Measurements from ENCODE around the gene GALNT5.

The GALNT5 gene

DNA sequence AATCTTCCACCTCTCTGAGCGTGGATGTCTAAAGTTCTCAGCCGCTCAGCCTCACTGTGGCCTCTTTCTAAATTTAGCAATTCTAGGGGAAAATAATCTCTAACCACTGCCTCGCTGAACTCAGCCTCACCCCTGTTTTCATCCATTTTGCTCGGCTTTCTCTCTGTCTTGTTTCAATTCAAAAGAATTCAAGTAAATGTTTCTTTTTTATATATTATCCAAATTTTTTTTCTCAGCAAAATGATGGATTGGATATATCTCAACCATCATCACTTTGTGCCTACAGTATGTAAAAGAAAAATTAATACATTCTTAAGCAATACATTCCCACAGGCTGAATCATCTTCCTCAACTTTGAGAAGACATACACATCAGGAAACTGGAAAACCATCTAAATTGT, 24.0 kb upstream of the GALNT5 start:
- Histone ChIP-seq H3K27ac (ENCODE audit: low read length) (no peak overlapping the region), H4K20me1 (ENCODE audit: insufficient read depth, low read length) (no peaks in the 10 kb centered on the region), H3K4me3 (ENCODE audit: low read length) (no peak overlapping the region), H3K9ac (ENCODE audit: low read length) (no peak overlapping the region), H3K79me2 (ENCODE audit: low read length) (no peaks in the 10 kb centered on the region), H3K4me1 (ENCODE audit: low read length) (peaks cover 10% of the 10 kb centered on the region), H3K27me3 (ENCODE audit: low read depth, low read length) (no peaks in the 10 kb centered on the region), H2AFZ (ENCODE audit: low read depth, low read length) (no peak overlapping the region), H3K4me2 (ENCODE audit: low read length) (no peak overlapping the region), H3K36me3 (replicated peaks; ENCODE audit: low read depth, low read length) (peaks cover 5% of the 10 kb centered on the region), H3K9me3 (ENCODE audit: insufficient read depth, low read length) (0 out of 2 replicates have a peak, but pooled peaks cover 3% of the 10 kb centered on the region)
- TF ChIP-seq EZH2phosphoT487 (IDR thresholded peaks at IDR 0.05; ENCODE audit: low read depth) (no peak), CTCF (IDR thresholded peaks at IDR 0.05; ENCODE audit: low read depth, low read length) (no peak)

- no peak for TF ChIP-seq CTCF (IDR thresholded peaks at IDR 0.05; ENCODE audit: low read depth, low read length)
- TF ChIP-seq EZH2phosphoT487 (IDR thresholded peaks at IDR 0.05; ENCODE audit: low read depth), result no peak
- H3K4me1 ChIP-seq (ENCODE audit: low read length), result peaks cover 19% of the 10 kb centered on the region
- no peak overlapping the region for H2AFZ ChIP-seq (ENCODE audit: low read depth, low read length)
- no peak overlapping the region for H3K27ac ChIP-seq (ENCODE audit: low read length)
- H3K79me2 ChIP-seq (ENCODE audit: low read length), result no peaks in the 10 kb centered on the region
- no peak overlapping the region for H3K4me2 ChIP-seq (ENCODE audit: low read length)
- H3K36me3 ChIP-seq (replicated peaks; ENCODE audit: low read depth, low read length), result peaks cover 5% of the 10 kb centered on the region
- no peak overlapping the region for H3K9ac ChIP-seq (ENCODE audit: low read length)
- H3K9me3 ChIP-seq (ENCODE audit: insufficient read depth, low read length), result 0 out of 2 replicates have a peak, but pooled peaks cover 3% of the 10 kb centered on the region
- H3K27me3 ChIP-seq (ENCODE audit: low read depth, low read length), result no peaks in the 10 kb centered on the region
- no peaks in the 10 kb centered on the region for H4K20me1 ChIP-seq (ENCODE audit: insufficient read depth, low read length)
- no peak overlapping the region for H3K4me3 ChIP-seq (ENCODE audit: low read length)
Observed at GRCh38 chr2:157236404-157236803, 21.1 kb upstream of the GALNT5 start.

GRCh38 chr2:157238296-157238695, 19.2 kb upstream of the GALNT5 start:
- TF ChIP-seq CTCF (IDR thresholded peaks at IDR 0.05; ENCODE audit: low read depth, low read length) (no peak), EZH2phosphoT487 (IDR thresholded peaks at IDR 0.05; ENCODE audit: low read depth) (no peak)
- Histone ChIP-seq H3K27ac (ENCODE audit: low read length) (no peak overlapping the region), H3K36me3 (replicated peaks; ENCODE audit: low read depth, low read length) (peaks cover 5% of the 10 kb centered on the region), H3K9me3 (ENCODE audit: insufficient read depth, low read length) (0 out of 2 replicates have a peak, but pooled peaks cover 3% of the 10 kb centered on the region), H4K20me1 (ENCODE audit: insufficient read depth, low read length) (no peaks in the 10 kb centered on the region), H3K4me3 (ENCODE audit: low read length) (no peak overlapping the region), H3K9ac (ENCODE audit: low read length) (no peak overlapping the region), H3K79me2 (ENCODE audit: low read length) (no peaks in the 10 kb centered on the region), H3K27me3 (ENCODE audit: low read depth, low read length) (no peaks in the 10 kb centered on the region), H3K4me2 (ENCODE audit: low read length) (peak overlapping the region; percentile 3; the same call in 1 of the 2 replicates), H3K4me1 (ENCODE audit: low read length) (peaks cover 19% of the 10 kb centered on the region), H2AFZ (ENCODE audit: low read depth, low read length) (peak overlapping the region; percentile 42)

GRCh38 chr2:157244691-157245090, 12.8 kb upstream of the GALNT5 start:
- no peaks in the 10 kb centered on the region for H3K27me3 ChIP-seq (ENCODE audit: low read depth, low read length)
- peak overlapping the region; percentile 99 for H3K27ac ChIP-seq (ENCODE audit: low read length)
- no peaks in the 10 kb centered on the region for H3K79me2 ChIP-seq (ENCODE audit: low read length)
- H2AFZ ChIP-seq (ENCODE audit: low read depth, low read length), result peak overlapping the region; percentile 55
- TF ChIP-seq EZH2phosphoT487 (IDR thresholded peaks at IDR 0.05; ENCODE audit: low read depth), result no peak
- no peak for TF ChIP-seq CTCF (IDR thresholded peaks at IDR 0.05; ENCODE audit: low read depth, low read length)
- no peaks in the 10 kb centered on the region for H4K20me1 ChIP-seq (ENCODE audit: insufficient read depth, low read length)
- H3K9ac ChIP-seq (ENCODE audit: low read length), result peak overlapping the region; percentile 88; the same call in 1 of the 2 replicates
- peaks cover 58% of the 10 kb centered on the region for H3K4me1 ChIP-seq (ENCODE audit: low read length)
- H3K36me3 ChIP-seq (replicated peaks; ENCODE audit: low read depth, low read length), result peaks cover 3% of the 10 kb centered on the region
- no peak overlapping the region for H3K4me3 ChIP-seq (ENCODE audit: low read length)
- no peaks in the 10 kb centered on the region for H3K9me3 ChIP-seq (ENCODE audit: insufficient read depth, low read length)
- peak overlapping the region; percentile 85 for H3K4me2 ChIP-seq (ENCODE audit: low read length)

Data from OCI-LY3 (cell line).